BLaER1 (cell line): Measurements from ENCODE around the gene MPP1.
A peak's percentile ranks its signal among the peaks of the same experiment; 100 is the strongest.

ENCODE experiments used
- H3K27ac ChIP-seq: shearing (Covaris generic); formaldehyde crosslinking; 2 replicates; pipeline ENCODE4 v1.8.1; 2022
- H3K27me3 ChIP-seq: shearing (Covaris generic); formaldehyde crosslinking; 2 replicates; pipeline ENCODE4 v1.8.1; 2022
- H3K36me3 ChIP-seq: shearing (Covaris generic); formaldehyde crosslinking; 2 replicates; pipeline ENCODE4 v1.8.1; 2022
- H3K4me1 ChIP-seq: shearing (Covaris generic); formaldehyde crosslinking; 2 replicates; pipeline ENCODE4 v1.8.1; 2022
- H3K4me2 ChIP-seq: shearing (Covaris generic); formaldehyde crosslinking; 2 replicates; pipeline ENCODE4 v1.8.1; 2022
- H3K4me3 ChIP-seq: shearing (Covaris generic); formaldehyde crosslinking; 2 replicates; pipeline ENCODE4 v1.8.1; 2022
- H3K9ac ChIP-seq: shearing (Covaris generic); formaldehyde crosslinking; 2 replicates; pipeline ENCODE4 v1.8.1; 2022
- H3K9me3 ChIP-seq: shearing (Covaris generic); formaldehyde crosslinking; 2 replicates; pipeline ENCODE4 v1.8.1; 2022
- H4K20me1 ChIP-seq: shearing (Covaris generic); formaldehyde crosslinking; 2 replicates; pipeline ENCODE4 v1.8.1; 2022
- Cebpa-rat ChIP-seq: shearing (Covaris generic); IDR thresholded peaks from 2 replicates; pipeline ENCODE4 v1.8.1; 2022

Gene MPP1

DNA sequence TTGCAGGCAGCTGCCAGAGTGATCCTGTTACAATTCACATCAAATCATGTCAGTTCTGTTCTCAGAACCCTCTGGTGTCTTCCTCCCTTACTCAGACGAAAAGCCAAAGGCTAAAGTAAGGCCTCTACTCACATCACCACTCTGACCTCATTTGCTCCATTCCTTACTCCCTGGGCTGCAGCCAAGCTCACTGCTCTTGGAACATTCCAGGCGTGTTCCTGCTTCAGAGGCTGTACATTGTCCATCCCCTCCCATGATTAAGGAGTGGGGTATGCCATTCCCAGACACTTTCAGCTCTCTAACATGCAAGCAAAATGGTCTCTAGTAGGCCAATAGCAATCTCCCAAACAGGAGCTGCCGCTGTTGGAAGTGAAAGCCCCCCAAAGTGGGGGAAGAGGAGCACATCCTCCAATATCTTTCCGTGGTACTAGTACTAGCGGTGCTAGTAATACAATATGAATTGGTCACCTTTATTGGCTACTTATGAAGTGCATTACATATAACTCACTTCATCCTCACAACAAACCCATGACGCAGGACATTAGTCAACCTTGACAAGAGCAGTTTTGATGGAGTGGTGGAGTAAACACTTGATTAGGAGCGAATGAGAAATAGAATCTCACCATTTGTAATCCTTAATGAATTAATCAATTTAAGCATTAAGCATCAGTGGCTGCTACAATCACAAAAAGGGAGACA, 69.4 kb downstream of the MPP1 start:
- peaks cover 89% of the 10 kb centered on the region for H3K27me3 ChIP-seq
- TF ChIP-seq Cebpa-rat, result no peak
- peaks cover 8% of the 10 kb centered on the region; the same call in 1 of the 2 replicates for H4K20me1 ChIP-seq
- H3K9me3 ChIP-seq, result peaks cover 4% of the 10 kb centered on the region
- no peak overlapping the region for H3K4me3 ChIP-seq
- peak overlapping the region; percentile 64 for H3K4me2 ChIP-seq
- H3K36me3 ChIP-seq, result no peaks in the 10 kb centered on the region
- H3K27ac ChIP-seq, result peak overlapping the region; percentile 53
- H3K9ac ChIP-seq, result no peak overlapping the region
- H3K4me1 ChIP-seq, result peaks cover 75% of the 10 kb centered on the region

DNA sequence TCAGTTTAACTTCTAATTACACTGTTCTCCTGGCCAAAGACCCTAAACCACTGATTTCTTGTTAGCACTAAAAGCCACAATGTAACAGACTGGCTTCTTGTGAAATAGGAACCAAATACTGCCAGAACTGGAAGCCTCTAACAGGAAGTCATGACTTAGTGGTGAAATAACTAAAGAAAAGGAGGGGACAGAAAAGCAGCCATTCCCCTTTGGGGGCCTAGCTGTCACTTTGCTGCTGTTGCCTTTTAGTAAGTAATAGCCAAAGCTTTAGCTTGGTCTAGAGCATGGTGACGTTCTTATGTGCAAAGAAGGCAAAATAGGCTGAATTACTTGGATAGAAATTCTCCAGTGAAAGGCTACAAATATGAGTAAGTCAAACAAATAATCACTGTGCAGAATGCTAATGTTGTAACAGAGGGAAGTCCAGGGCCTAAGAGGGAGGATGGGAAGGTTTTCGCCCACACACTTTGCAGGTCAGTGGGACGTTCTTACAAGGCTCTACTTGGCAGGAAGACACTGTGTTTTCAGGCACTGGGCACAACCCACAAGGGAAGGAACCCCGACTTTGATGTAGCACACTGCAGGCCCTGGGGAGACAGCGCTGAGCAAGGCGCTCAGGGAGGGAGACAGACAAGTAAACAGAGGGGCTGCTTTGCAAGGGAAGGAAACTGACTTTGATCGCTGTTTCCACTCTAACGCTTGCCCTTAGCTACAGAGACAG, 71.1 kb downstream of the MPP1 start:
- Histone ChIP-seq H3K4me2 (peak overlapping the region; percentile 64), H4K20me1 (peaks cover 8% of the 10 kb centered on the region; the same call in 1 of the 2 replicates), H3K36me3 (no peaks in the 10 kb centered on the region), H3K27ac (peak overlapping the region; percentile 62), H3K27me3 (peaks cover 97% of the 10 kb centered on the region), H3K9me3 (no peaks in the 10 kb centered on the region), H3K4me3 (peak overlapping the region; percentile 15; the same call in 1 of the 2 replicates), H3K9ac (peak overlapping the region; percentile 32; the same call in 1 of the 2 replicates), H3K4me1 (peaks cover 89% of the 10 kb centered on the region)
- peak; percentile 24; the same call in 1 of the 2 replicates for TF ChIP-seq Cebpa-rat

DNA sequence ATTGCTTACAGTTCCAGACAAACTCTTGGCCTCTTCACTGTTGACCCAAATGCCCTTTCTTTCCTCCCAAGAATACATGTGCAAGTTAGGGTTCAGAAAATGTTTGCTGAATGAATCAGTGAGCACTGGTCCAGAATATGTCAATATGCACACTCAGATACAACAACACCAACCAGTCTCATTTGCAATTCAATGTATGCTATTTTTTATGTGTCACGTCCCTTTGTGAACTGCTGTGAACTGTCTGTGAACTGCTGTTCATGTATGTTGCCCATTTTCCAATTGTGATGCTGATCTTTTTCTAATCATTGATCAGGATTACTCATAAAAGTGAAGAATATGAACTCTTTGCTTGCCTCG, 72.2 kb downstream of the MPP1 start:
- H3K4me1 ChIP-seq, result peaks cover 89% of the 10 kb centered on the region
- no peak overlapping the region; the same call in 1 of the 2 replicates for H3K9ac ChIP-seq
- no peaks in the 10 kb centered on the region for H3K36me3 ChIP-seq
- H3K4me2 ChIP-seq, result peak overlapping the region; percentile 64
- H3K4me3 ChIP-seq, result no peak overlapping the region
- 0 out of 2 replicates have a peak overlapping the region, but pooled peaks have one; percentile 31 for H3K27ac ChIP-seq
- peaks cover 8% of the 10 kb centered on the region; the same call in 1 of the 2 replicates for H4K20me1 ChIP-seq
- TF ChIP-seq Cebpa-rat, result no peak
- peaks cover 97% of the 10 kb centered on the region for H3K27me3 ChIP-seq
- H3K9me3 ChIP-seq, result no peaks in the 10 kb centered on the region

DNA sequence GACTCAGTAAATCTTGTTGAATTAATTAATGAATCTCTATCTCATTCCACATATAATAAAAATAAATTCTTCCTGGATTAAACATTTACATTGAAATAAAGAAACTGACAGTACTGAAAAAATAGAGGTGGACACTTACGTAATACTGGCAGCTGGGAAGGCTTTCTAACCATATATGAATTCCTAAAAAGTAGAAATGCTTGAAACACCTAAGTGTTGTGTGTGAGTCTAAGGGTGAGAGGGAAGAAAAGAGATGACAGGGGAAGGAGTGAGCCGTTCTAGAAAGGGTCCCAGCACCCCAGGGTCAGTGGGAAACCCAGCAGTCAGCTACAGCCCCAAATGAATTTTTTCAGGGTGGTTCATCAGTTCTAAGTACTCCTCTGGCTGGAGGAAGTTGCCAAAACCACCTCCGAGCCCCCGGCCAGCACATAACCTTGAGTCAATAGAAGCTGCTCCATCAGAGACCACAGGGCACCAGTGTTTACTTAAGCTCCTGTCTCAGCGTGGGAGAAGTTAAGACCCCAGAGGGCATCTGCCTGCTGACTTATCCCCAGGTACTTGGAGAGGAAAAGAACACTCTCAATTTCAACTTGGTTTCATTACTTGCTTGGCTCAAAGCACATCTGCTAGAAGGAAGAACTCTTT, 72.7 kb downstream of the MPP1 start:
- 0 out of 2 replicates have a peak overlapping the region, but pooled peaks have one; percentile 31 for H3K27ac ChIP-seq
- H4K20me1 ChIP-seq, result peaks cover 8% of the 10 kb centered on the region; the same call in 1 of the 2 replicates
- H3K4me2 ChIP-seq, result peak overlapping the region; percentile 64
- TF ChIP-seq Cebpa-rat, result no peak
- no peak overlapping the region for H3K4me3 ChIP-seq
- H3K9ac ChIP-seq, result peak overlapping the region; percentile 15; the same call in 1 of the 2 replicates
- H3K9me3 ChIP-seq, result no peaks in the 10 kb centered on the region
- H3K4me1 ChIP-seq, result peaks cover 86% of the 10 kb centered on the region
- peaks cover 97% of the 10 kb centered on the region for H3K27me3 ChIP-seq
- no peaks in the 10 kb centered on the region for H3K36me3 ChIP-seq

DNA sequence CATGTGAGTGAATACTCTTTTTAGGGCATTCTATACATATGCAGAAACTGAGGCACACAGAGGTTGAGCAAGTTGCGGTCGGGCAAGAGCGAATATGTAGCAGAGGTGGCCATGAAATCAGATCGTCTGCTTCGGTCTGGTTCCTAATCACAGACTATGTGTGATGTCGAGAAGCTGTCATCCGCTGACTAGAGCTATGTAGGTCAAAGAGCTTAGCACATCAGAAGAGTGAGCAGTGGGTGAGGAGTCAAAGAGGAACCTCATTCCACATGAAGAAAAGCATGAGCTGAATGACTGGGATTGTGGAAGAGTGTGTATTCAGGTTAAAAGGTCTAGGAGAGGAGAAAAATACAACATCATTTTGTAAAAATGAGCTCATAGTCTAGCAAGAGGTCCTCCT, 73.4 kb downstream of the MPP1 start:
- H3K4me2 ChIP-seq, result no peak overlapping the region
- TF ChIP-seq Cebpa-rat, result no peak
- no peak overlapping the region for H3K27ac ChIP-seq
- peaks cover 97% of the 10 kb centered on the region for H3K27me3 ChIP-seq
- H3K4me3 ChIP-seq, result no peak overlapping the region
- peaks cover 8% of the 10 kb centered on the region; the same call in 1 of the 2 replicates for H4K20me1 ChIP-seq
- H3K9ac ChIP-seq, result no peak overlapping the region
- no peaks in the 10 kb centered on the region for H3K9me3 ChIP-seq
- no peaks in the 10 kb centered on the region for H3K36me3 ChIP-seq
- peaks cover 80% of the 10 kb centered on the region for H3K4me1 ChIP-seq

DNA sequence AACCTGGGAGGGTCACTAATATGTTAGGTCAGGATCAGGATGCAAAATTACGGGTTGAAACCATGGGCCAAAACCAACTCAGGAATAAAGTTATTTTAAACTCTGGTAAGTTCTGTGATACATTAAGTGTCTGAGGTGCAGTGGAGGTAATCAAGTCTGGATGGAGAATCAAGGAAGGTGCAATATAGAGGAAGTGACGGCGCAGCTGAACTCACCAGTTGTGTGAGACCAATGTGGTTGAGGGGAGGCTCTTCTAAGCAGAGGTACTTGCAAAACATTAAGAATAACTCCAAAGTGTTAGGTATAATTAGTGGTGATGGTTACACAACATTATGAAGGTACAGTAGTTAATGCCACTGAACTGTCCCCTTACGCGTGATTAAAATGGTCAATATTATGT, 74.1 kb downstream of the MPP1 start:
- no peak for TF ChIP-seq Cebpa-rat
- Histone ChIP-seq H4K20me1 (peaks cover 8% of the 10 kb centered on the region; the same call in 1 of the 2 replicates), H3K27me3 (peaks cover 97% of the 10 kb centered on the region), H3K4me3 (no peak overlapping the region), H3K9ac (no peak overlapping the region), H3K27ac (no peak overlapping the region), H3K4me1 (peaks cover 73% of the 10 kb centered on the region), H3K36me3 (no peaks in the 10 kb centered on the region), H3K9me3 (no peaks in the 10 kb centered on the region), H3K4me2 (no peak overlapping the region)

DNA sequence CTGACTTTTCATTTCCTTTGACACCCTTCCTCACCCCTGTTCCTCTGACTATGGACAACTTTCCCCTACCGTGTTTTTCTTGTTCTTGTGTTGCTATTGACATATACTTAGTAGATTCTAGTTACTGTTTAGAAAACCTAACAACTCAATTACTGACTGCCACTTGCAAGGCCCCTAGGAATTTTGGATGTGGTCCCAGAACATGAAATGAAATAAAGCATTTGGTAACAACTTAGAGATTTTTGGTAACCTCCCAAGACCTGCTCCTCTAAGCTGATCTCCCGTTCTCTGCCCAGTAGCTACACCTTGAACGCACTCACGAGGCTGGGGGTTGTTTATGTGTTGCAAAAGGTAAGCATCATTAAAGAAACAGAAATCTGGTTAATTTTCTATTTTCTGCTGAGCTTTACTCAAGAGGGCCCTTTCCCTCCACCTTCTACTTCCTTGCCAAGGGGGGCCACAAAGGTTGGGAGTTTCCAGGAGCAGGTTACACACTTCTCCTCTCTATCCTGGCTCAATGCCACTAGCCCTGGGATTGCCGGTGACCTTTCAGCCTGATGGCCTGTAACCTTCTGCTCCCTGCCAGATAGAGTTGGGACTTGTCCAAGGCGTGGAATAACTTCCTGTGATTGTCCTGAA, 74.9 kb downstream of the MPP1 start:
- no peaks in the 10 kb centered on the region for H3K9me3 ChIP-seq
- H3K27me3 ChIP-seq, result peaks cover 94% of the 10 kb centered on the region
- peaks cover 8% of the 10 kb centered on the region; the same call in 1 of the 2 replicates for H4K20me1 ChIP-seq
- TF ChIP-seq Cebpa-rat, result no peak
- H3K4me3 ChIP-seq, result no peak overlapping the region
- no peaks in the 10 kb centered on the region for H3K36me3 ChIP-seq
- H3K4me2 ChIP-seq, result peak overlapping the region; percentile 4; the same call in 1 of the 2 replicates
- no peak overlapping the region for H3K27ac ChIP-seq
- peaks cover 65% of the 10 kb centered on the region for H3K4me1 ChIP-seq
- H3K9ac ChIP-seq, result no peak overlapping the region

DNA sequence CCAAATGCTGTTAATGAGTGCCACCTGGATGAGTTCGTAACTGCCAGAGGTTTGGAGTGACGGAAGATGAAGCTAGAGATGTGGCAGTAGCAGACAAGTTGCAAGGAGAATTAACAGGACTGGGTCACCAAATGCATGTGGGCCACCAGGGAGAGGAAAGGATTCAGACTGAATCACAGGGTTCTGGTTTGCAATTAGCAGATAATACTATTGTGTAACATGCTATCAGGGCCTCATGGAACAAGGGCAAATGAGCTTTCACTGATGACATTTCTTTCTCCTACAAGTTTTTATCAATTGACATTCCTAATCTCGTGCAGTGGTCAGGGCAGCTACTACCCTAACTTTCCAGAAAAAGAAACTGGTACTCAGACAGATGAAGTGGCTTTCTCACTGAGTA, 75.8 kb downstream of the MPP1 start:
- TF ChIP-seq Cebpa-rat, result no peak
- H3K9me3 ChIP-seq, result no peaks in the 10 kb centered on the region
- H3K4me1 ChIP-seq, result peaks cover 55% of the 10 kb centered on the region
- H3K36me3 ChIP-seq, result no peaks in the 10 kb centered on the region
- H3K4me2 ChIP-seq, result peak overlapping the region; percentile 4; the same call in 1 of the 2 replicates
- no peak overlapping the region for H3K27ac ChIP-seq
- no peak overlapping the region for H3K4me3 ChIP-seq
- H4K20me1 ChIP-seq, result peaks cover 6% of the 10 kb centered on the region; the same call in 1 of the 2 replicates
- H3K27me3 ChIP-seq, result peaks cover 96% of the 10 kb centered on the region
- no peak overlapping the region for H3K9ac ChIP-seq
